Psoas muscle (tissue), 8 donors: ENCODE data around the gene GABPB2. TPM values are rescaled to one million over a fixed set of nuclear protein-coding genes. Genes with fewer than 3 reads are reported as not detected.

Experiments used
- ATAC-seq, 4 donors: fragments of 200-7000 bp; cut with Tn5 transposase; one replicate each; pipeline ENCODE4 v1.9.1; 2020; ENCODE audit warnings: moderate library complexity in 3 of 4, mild to moderate bottlenecking in 2 of 4
- DNase-seq, 2 donors: peaks; one replicate each; pipeline ENCODE4 v3.0.0-alpha.2; 2020
- H3K27ac ChIP-seq: fragments of 200-600 bp; one replicate; pipeline ENCODE4 v1.8.0; 2022
- H3K27me3 ChIP-seq, 3 donors: fragments of 200-600 bp in 1 of 3; one replicate each; pipeline versions ENCODE4 v1.6.1 to v1.8.0; 2013 to 2022; ENCODE audit warnings: low read length in 2 of 3, mild to moderate bottlenecking in 2 of 3, moderate library complexity in 1 of 3; ENCODE audit not compliant: insufficient read depth in 3 of 3
- H3K36me3 ChIP-seq, 2 donors: fragments of 200-600 bp in 1 of 2; one replicate each; pipeline versions ENCODE4 v1.6.1 to v1.8.0; 2013 to 2022; ENCODE audit warnings: low read depth in 1 of 2, mild to moderate bottlenecking in 1 of 2, moderate library complexity in 1 of 2; ENCODE audit not compliant: insufficient read depth in 1 of 2
- H3K4me1 ChIP-seq: fragments of 200-600 bp; one replicate; pipeline ENCODE4 v1.8.0; 2022
- H3K4me3 ChIP-seq: fragments of 200-600 bp; one replicate; pipeline ENCODE4 v1.8.0; 2022; ENCODE audit warnings: mild to moderate bottlenecking
- H3K9me3 ChIP-seq: fragments of 200-600 bp; one replicate; pipeline ENCODE4 v1.8.0; 2022
- CTCF ChIP-seq: fragments of 200-600 bp; IDR thresholded peaks from one replicate; pipeline ENCODE4 v1.8.0; 2022; ENCODE audit warnings: antibody characterized with exemption
- WGBS, 3 donors: extraction: QIAGEN DNeasy Blood & Tissue Kit; methylation state at CpG; one replicate each; pipeline versions ENCODE4 v1.1.6 to v1.1.7; 2013; 5-methylcytosine and 5-hydroxymethylcytosine counted together
- intact Hi-C, 2 donors: fragments of 100-400 bp; cut with DNase I; formaldehyde crosslinking; loops; one replicate each; pipeline versions ENCODE4 v1.11.0 to v1.14.2; 2022
- polyA plus RNA-seq, 3 donors: library from polyadenylated mRNA; stranded (reverse); fragments of 200-250 nt; gene quantifications; one replicate each; pipeline ENCODE4 v1.2.3, GENCODE V29; 2013
- total RNA-seq, 4 donors: library from RNA; stranded (reverse); fragmentation: NEBNext Ultra II Directional in 2 of 4; extraction: Animal tissue kit (Norgen Biotek cat#: 25700) in 2 of 4; gene quantifications; one replicate each; pipeline versions ENCODE4 v1.2.1 to v1.2.4, GENCODE V29; 2021 to 2023
- donor health status: healthy with polysubstance abuse.
- donor health status: DM: no; HTN: no; CAD: no; lungs with moderate emphysema.
- donor health status: Bipolar disorder and iron deficiency.
- donor health status: healthy.
- donor health status: DM: yes; HTN: yes; CAD: no.
- donor health status: DM: no; HTN: no; CAD: no.
- donor health status: DM: no; HTN: no; CAD: no.
- donor health status: DM: yes; HTN: yes; CAD: no.

Gene GABPB2
- total and polyA plus RNA-seq, 7 donors, result 2.6 to 15.9 (median 8.2) TPM

- Histone ChIP-seq H3K36me3 (peaks cover 11 to 59% of the 10 kb centered on the region in 2 donors), H3K4me1 (peaks cover 18% of the 10 kb centered on the region), H3K27me3 (no peaks in the 10 kb centered on the region), H3K4me3 (peak overlapping the region; percentile 89), H3K27ac (peak overlapping the region; percentile 31), H3K9me3 (no peaks in the 10 kb centered on the region)
- DNase-seq (no peak), ATAC-seq (no peak)
- 86 to 90% (median 89%) methylated on average over 2 of the region's 2 CpGs for WGBS, 3 donors
- intact Hi-C loops, result no loop called here
- no peak for TF ChIP-seq CTCF
These were observed 20.4 kb upstream of the GABPB2 start for GRCh38 chr1:151050051-151050688.

GRCh38 chr1:151051356-151052009 lies 19.1 kb upstream of the GABPB2 start:
- no peak for TF ChIP-seq CTCF
- H3K4me3 ChIP-seq, result no peak overlapping the region
- ATAC-seq (no peak), DNase-seq (no peak)
- 47 to 54% (median 53%) methylated on average over 2 of the region's 2 CpGs for WGBS, 3 donors
- H3K4me1 ChIP-seq, result peaks cover 24% of the 10 kb centered on the region
- no peaks in the 10 kb centered on the region for H3K27me3 ChIP-seq
- H3K9me3 ChIP-seq, result no peaks in the 10 kb centered on the region
- peaks cover 11 to 69% of the 10 kb centered on the region in 2 donors for H3K36me3 ChIP-seq
- H3K27ac ChIP-seq, result no peak overlapping the region
- intact Hi-C loops, result no loop called here

DNA sequence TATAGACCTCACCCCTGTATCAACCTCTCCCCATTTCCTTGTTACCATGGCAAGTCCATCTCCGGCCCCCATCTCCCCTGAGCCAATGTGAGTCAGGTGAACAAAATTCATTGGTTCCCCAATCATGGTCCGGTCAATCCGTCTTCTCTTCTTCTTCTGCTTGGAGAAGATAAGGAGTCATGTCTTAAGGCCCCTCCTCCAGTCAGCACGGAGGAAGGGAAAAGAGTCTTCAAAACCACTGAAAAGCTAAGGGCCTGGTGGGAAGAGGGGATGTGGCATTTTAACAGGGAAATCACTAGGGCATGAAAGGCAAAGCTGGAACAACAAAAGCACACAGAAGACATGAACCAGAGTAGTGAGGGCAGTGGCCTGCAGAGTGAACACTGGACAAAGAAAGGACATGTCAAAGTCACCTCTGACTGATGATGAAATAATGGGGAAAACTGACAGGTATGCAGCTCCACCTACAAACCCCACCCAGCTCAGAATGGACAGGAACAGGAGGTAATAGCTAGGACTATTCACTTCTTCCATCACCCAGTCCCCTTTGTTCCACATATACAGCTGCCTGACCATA lies 15.5 kb upstream of the GABPB2 start:
- Histone ChIP-seq H3K4me1 (peaks cover 29% of the 10 kb centered on the region), H3K27me3 (no peaks in the 10 kb centered on the region), H3K4me3 (no peak overlapping the region), H3K27ac (no peak overlapping the region), H3K9me3 (no peaks in the 10 kb centered on the region), H3K36me3 (peaks cover 11 to 74% of the 10 kb centered on the region in 2 donors)
- ATAC-seq, result no peak
- no peak for DNase-seq
- 90 to 92% (median 90%) methylated on average over 4 of the region's 4 CpGs for WGBS, 3 donors
- intact Hi-C loops, result loop anchor here in 1 of 2 donors (5.0 kb wide), 1 partner anchor 33 kb away; no protein-coding TSS in a partner anchor
- no peak for TF ChIP-seq CTCF

GRCh38 chr1:151055581-151055980 lies 15.0 kb upstream of the GABPB2 start:
- 31 to 93% (median 86%) methylated on average over 1 to 2 of the region's 2 CpGs for WGBS, 3 donors
- Histone ChIP-seq H3K4me3 (no peak overlapping the region), H3K4me1 (peaks cover 28% of the 10 kb centered on the region)

More at GRCh38 chr1:151055581-151055980, 15.0 kb upstream of the GABPB2 start:
- no peak for TF ChIP-seq CTCF
- Histone ChIP-seq H3K27ac (peak overlapping the region; percentile 67), H3K36me3 (peaks cover 11 to 69% of the 10 kb centered on the region in 2 donors), H3K9me3 (no peaks in the 10 kb centered on the region), H3K27me3 (no peaks in the 10 kb centered on the region)
- no peak for ATAC-seq
- intact Hi-C loops, result loop anchor here in 1 of 2 donors (5.0 kb wide), 1 partner anchor 33 kb away; no protein-coding TSS in a partner anchor
- DNase-seq, result no peak
